ENCODE measurements around the gene TRIM73.
"Not testable (repeated sequence)": the region's sequence is repeated elsewhere in the genome, so short reads cannot be mapped to it uniquely, and the experiment has no call there.

DNA sequence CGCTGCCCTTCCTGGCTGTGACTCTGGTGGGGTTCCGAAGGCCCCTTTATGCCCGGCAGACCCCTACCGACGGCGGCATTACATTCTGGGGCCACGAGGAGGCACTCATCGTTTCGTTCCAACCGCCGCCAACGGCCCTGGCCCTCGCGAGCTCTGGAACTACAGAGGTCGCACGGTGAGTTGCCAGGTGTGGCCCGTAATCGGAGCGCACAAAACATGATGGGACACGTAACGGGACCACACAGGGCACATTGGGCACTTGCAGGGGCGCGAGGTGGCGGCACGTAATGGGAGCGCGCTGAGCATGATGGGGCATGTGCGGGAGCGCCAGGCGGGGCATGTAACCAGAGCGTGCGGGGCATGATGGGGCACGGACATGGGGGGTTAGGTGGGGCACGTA, at the start of gene TRIM73:
- TF ChIP-seq, protein P1, sequence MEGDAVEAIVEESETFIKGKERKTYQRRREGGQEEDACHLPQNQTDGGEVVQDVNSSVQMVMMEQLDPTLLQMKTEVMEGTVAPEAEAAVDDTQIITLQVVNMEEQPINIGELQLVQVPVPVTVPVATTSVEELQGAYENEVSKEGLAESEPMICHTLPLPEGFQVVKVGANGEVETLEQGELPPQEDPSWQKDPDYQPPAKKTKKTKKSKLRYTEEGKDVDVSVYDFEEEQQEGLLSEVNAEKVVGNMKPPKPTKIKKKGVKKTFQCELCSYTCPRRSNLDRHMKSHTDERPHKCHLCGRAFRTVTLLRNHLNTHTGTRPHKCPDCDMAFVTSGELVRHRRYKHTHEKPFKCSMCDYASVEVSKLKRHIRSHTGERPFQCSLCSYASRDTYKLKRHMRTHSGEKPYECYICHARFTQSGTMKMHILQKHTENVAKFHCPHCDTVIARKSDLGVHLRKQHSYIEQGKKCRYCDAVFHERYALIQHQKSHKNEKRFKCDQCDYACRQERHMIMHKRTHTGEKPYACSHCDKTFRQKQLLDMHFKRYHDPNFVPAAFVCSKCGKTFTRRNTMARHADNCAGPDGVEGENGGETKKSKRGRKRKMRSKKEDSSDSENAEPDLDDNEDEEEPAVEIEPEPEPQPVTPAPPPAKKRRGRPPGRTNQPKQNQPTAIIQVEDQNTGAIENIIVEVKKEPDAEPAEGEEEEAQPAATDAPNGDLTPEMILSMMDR (conservative IDR thresholded peaks at IDR 0.05; ENCODE audit: low read depth, low read length): not testable (repeated sequence)
- not testable (repeated sequence) for TF ChIP-seq EZH2phosphoT487 (IDR thresholded peaks at IDR 0.05; ENCODE audit: borderline replicate concordance, low read length); EZH2 (IDR thresholded peaks at IDR 0.05; ENCODE audit: low read length, unreplicated experiment)

All from PC-3 (cell line).